C4-2B (cell line): ENCODE measurements around the gene ACAP3.

Source experiments
- CTCF ChIP-seq: fragments of 450-650 bp; conservative IDR thresholded peaks from 2 replicates; pipeline ENCODE4 v1.5.1; 2017; ENCODE audit warnings: mild to moderate bottlenecking
- ZFX ChIP-seq: fragments of 450-650 bp; IDR thresholded peaks from 2 replicates; pipeline ENCODE4 v1.6.1; 2017

GRCh38 chr1:1342584-1343115 lies 34.9 kb upstream of the ACAP3 start:
- TF ChIP-seq CTCF (no peak), ZFX (no peak)
